Loucy (cell line): ENCODE data around the gene FRMD4A.

Source experiments
- EZH2phosphoT487 ChIP-seq: fragments of 200-600 bp; IDR thresholded peaks from 2 replicates; pipeline ENCODE4 v1.6.1; 2018; ENCODE audit warnings: antibody characterized with exemption, mild to moderate bottlenecking, moderate library complexity, borderline replicate concordance
- TF ChIP-seq, protein P1 (sequence below): fragments of 200-600 bp; sonication (generic); conservative IDR thresholded peaks from 2 replicates; pipeline ENCODE4 v1.5.1; 2014; ENCODE audit warnings: mild to moderate bottlenecking, antibody characterized with exemption, low read length

DNA sequence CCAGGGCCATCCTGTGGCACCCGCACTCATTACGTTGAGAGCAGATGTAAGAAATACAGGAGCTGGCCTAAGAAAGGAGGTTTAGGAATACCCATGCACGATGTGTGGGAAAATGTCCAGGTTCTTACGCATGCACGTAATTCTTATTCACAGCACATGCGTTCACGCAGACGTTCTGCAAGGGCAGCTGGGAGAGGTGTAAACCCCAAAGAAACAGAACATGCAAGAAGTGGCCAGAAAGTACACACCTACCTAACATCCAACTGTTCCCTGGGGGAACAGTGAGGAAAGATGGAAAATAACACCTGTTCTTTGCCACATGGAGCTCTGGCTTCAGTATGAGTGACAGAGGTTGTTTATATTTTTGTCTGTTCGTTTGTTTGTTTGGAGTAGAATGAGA lies 458.3 kb downstream of the FRMD4A start:
- TF ChIP-seq, protein P1, sequence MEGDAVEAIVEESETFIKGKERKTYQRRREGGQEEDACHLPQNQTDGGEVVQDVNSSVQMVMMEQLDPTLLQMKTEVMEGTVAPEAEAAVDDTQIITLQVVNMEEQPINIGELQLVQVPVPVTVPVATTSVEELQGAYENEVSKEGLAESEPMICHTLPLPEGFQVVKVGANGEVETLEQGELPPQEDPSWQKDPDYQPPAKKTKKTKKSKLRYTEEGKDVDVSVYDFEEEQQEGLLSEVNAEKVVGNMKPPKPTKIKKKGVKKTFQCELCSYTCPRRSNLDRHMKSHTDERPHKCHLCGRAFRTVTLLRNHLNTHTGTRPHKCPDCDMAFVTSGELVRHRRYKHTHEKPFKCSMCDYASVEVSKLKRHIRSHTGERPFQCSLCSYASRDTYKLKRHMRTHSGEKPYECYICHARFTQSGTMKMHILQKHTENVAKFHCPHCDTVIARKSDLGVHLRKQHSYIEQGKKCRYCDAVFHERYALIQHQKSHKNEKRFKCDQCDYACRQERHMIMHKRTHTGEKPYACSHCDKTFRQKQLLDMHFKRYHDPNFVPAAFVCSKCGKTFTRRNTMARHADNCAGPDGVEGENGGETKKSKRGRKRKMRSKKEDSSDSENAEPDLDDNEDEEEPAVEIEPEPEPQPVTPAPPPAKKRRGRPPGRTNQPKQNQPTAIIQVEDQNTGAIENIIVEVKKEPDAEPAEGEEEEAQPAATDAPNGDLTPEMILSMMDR, result no peak
- TF ChIP-seq EZH2phosphoT487, result no peak
